ENCODE measurements around the gene HACD4.

The HACD4 gene

GRCh38 chr9:21042466-21042865 is 11.0 kb upstream of the HACD4 start:
- Histone ChIP-seq H3K9me3 (ENCODE audit: control insufficient read depth, low read length) (no peaks in the 10 kb centered on the region), H3K4me1 (ENCODE audit: control insufficient read depth, insufficient read depth, low read length) (no peaks in the 10 kb centered on the region), H3K4me3 (ENCODE audit: low read length) (no peak overlapping the region), H3K36me3 (ENCODE audit: control insufficient read depth, insufficient read depth, low read length) (no peaks in the 10 kb centered on the region), H3K27me3 (ENCODE audit: control insufficient read depth, insufficient read depth, low read length) (no peaks in the 10 kb centered on the region), H3K9ac (ENCODE audit: low read length) (no peak overlapping the region)

DNA sequence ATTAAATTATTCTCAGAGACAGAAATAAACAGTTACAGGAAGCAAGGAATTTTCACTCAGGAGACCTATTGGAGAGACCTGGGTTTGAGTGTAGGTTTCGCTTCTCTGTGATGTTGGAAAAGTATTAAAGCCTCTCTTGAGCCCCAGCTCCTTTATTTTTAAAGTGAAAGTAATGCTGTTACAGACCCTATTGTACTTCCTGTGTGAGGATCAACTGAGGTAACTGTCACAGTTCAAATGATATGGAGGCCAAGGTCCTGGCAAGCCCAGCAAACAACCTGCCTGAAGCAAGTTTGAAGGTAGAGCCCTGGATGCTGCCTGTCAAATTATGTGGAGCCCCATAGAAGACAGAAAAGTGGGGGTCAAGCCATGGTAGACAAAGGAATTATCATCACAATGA is 7.9 kb upstream of the HACD4 start:
- no peaks in the 10 kb centered on the region for H3K9me3 ChIP-seq (ENCODE audit: control insufficient read depth, low read length)
- no peak overlapping the region for H3K9ac ChIP-seq (ENCODE audit: low read length)
- H3K36me3 ChIP-seq (ENCODE audit: control insufficient read depth, insufficient read depth, low read length): no peaks in the 10 kb centered on the region
- H3K4me1 ChIP-seq (ENCODE audit: control insufficient read depth, insufficient read depth, low read length): no peaks in the 10 kb centered on the region
- no peak overlapping the region for H3K4me3 ChIP-seq (ENCODE audit: low read length)
- H3K27me3 ChIP-seq (ENCODE audit: control insufficient read depth, insufficient read depth, low read length): no peaks in the 10 kb centered on the region

DNA sequence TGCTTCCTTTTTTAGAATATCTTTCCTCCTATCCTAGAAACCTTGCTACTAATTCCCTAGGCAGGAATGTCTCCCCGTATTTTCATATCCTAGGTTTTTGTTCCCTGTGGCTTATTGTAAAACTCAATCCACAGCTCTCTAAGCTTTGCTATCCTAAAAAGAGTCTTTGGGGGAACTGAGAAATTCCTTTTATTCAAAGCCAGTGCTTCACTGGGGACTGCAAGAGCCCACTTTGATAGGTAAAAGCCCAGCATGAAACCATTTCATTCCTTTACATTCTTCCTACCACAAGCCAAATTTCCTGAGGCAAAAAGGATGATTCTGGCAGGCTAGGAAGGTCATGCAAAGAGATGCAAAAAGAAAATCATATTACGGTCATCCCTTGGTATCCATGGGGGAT is 5.8 kb upstream of the HACD4 start:
- Histone ChIP-seq H3K36me3 (ENCODE audit: control insufficient read depth, insufficient read depth, low read length) (no peaks in the 10 kb centered on the region), H3K9me3 (ENCODE audit: control insufficient read depth, low read length) (no peaks in the 10 kb centered on the region), H3K27me3 (ENCODE audit: control insufficient read depth, insufficient read depth, low read length) (no peaks in the 10 kb centered on the region), H3K4me3 (ENCODE audit: low read length) (no peak overlapping the region), H3K4me1 (ENCODE audit: control insufficient read depth, insufficient read depth, low read length) (no peaks in the 10 kb centered on the region), H3K9ac (ENCODE audit: low read length) (no peak overlapping the region)

- no peak overlapping the region for H3K4me3 ChIP-seq (ENCODE audit: low read length)
- H3K36me3 ChIP-seq (ENCODE audit: control insufficient read depth, insufficient read depth, low read length): no peaks in the 10 kb centered on the region
- peaks cover 5% of the 10 kb centered on the region for H3K4me1 ChIP-seq (ENCODE audit: control insufficient read depth, insufficient read depth, low read length)
- H3K27me3 ChIP-seq (ENCODE audit: control insufficient read depth, insufficient read depth, low read length): no peaks in the 10 kb centered on the region
- H3K9ac ChIP-seq (ENCODE audit: low read length): peak overlapping the region; percentile 58
- no peaks in the 10 kb centered on the region for H3K9me3 ChIP-seq (ENCODE audit: control insufficient read depth, low read length)
Measured at GRCh38 chr9:21031808-21032183, 356 bp upstream of the HACD4 start.

- no peaks in the 10 kb centered on the region for H3K9me3 ChIP-seq (ENCODE audit: control insufficient read depth, low read length)
- no peak overlapping the region for H3K4me3 ChIP-seq (ENCODE audit: low read length)
- H3K36me3 ChIP-seq (ENCODE audit: control insufficient read depth, insufficient read depth, low read length): no peaks in the 10 kb centered on the region
- no peak overlapping the region for H3K9ac ChIP-seq (ENCODE audit: low read length)
- peaks cover 5% of the 10 kb centered on the region for H3K4me1 ChIP-seq (ENCODE audit: control insufficient read depth, insufficient read depth, low read length)
- no peaks in the 10 kb centered on the region for H3K27me3 ChIP-seq (ENCODE audit: control insufficient read depth, insufficient read depth, low read length)
Measured at GRCh38 chr9:21030389-21031035, 928 bp downstream of the HACD4 start.

DNA sequence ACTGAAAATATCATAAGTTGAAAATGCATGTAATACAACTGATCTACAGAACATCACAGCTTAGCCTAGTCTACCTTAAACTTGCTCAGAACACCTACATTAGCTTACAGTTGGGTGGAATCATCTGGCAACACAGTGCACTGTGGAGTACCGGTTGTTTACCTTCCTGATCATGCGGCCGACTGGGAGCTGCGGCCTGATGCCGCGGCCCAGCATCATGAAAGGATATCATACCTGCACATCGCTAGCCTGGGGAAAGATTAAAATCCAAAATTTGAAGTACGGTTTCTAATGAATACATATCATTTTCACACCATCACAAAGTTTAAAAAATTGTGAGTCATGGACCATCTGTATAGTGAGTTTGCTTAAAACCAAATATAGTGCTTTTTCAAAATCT is 1.8 kb downstream of the HACD4 start:
- H3K27me3 ChIP-seq (ENCODE audit: control insufficient read depth, insufficient read depth, low read length): no peaks in the 10 kb centered on the region
- no peak overlapping the region for H3K4me3 ChIP-seq (ENCODE audit: low read length)
- H3K9me3 ChIP-seq (ENCODE audit: control insufficient read depth, low read length): no peaks in the 10 kb centered on the region
- H3K4me1 ChIP-seq (ENCODE audit: control insufficient read depth, insufficient read depth, low read length): peaks cover 5% of the 10 kb centered on the region
- no peak overlapping the region for H3K9ac ChIP-seq (ENCODE audit: low read length)
- H3K36me3 ChIP-seq (ENCODE audit: control insufficient read depth, insufficient read depth, low read length): no peaks in the 10 kb centered on the region

- Histone ChIP-seq H3K9ac (ENCODE audit: low read length) (no peak overlapping the region), H3K36me3 (ENCODE audit: control insufficient read depth, insufficient read depth, low read length) (no peaks in the 10 kb centered on the region), H3K9me3 (ENCODE audit: control insufficient read depth, low read length) (no peaks in the 10 kb centered on the region), H3K27me3 (ENCODE audit: control insufficient read depth, insufficient read depth, low read length) (no peaks in the 10 kb centered on the region), H3K4me3 (ENCODE audit: low read length) (no peak overlapping the region), H3K4me1 (ENCODE audit: control insufficient read depth, insufficient read depth, low read length) (peaks cover 5% of the 10 kb centered on the region)
Measured at GRCh38 chr9:21028466-21028865, 3.0 kb downstream of the HACD4 start.

DNA sequence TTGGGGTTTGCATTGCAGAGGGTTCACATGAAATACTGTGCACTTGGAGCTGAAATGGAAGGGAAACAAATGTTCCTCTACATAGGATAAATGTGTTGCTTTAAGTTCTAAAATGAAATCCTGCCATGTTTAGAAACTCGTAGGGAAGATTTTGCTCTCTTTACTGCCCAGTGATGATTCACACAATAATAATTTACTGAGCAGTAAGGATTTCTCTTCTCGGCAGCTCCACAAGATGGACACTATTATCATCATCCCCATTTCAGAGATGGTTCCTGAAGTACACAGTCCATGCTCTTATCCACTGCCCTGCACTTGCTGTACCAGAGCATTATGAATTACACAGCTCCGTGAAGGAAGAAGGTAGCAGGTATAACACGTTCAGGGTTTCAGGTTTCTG is 4.1 kb downstream of the HACD4 start:
- H3K36me3 ChIP-seq (ENCODE audit: control insufficient read depth, insufficient read depth, low read length): no peaks in the 10 kb centered on the region
- no peaks in the 10 kb centered on the region for H3K27me3 ChIP-seq (ENCODE audit: control insufficient read depth, insufficient read depth, low read length)
- H3K4me3 ChIP-seq (ENCODE audit: low read length): no peak overlapping the region
- H3K4me1 ChIP-seq (ENCODE audit: control insufficient read depth, insufficient read depth, low read length): peaks cover 5% of the 10 kb centered on the region
- no peak overlapping the region for H3K9ac ChIP-seq (ENCODE audit: low read length)
- H3K9me3 ChIP-seq (ENCODE audit: control insufficient read depth, low read length): no peaks in the 10 kb centered on the region

GRCh38 chr9:21023861-21024260 is 7.6 kb downstream of the HACD4 start:
- Histone ChIP-seq H3K9ac (ENCODE audit: low read length) (no peak overlapping the region), H3K36me3 (ENCODE audit: control insufficient read depth, insufficient read depth, low read length) (no peaks in the 10 kb centered on the region), H3K9me3 (ENCODE audit: control insufficient read depth, low read length) (no peaks in the 10 kb centered on the region), H3K4me1 (ENCODE audit: control insufficient read depth, insufficient read depth, low read length) (no peaks in the 10 kb centered on the region), H3K4me3 (ENCODE audit: low read length) (no peak overlapping the region), H3K27me3 (ENCODE audit: control insufficient read depth, insufficient read depth, low read length) (no peaks in the 10 kb centered on the region)

GRCh38 chr9:21018177-21018576 is 13.3 kb downstream of the HACD4 start:
- H3K36me3 ChIP-seq (ENCODE audit: control insufficient read depth, insufficient read depth, low read length): no peaks in the 10 kb centered on the region

DNA sequence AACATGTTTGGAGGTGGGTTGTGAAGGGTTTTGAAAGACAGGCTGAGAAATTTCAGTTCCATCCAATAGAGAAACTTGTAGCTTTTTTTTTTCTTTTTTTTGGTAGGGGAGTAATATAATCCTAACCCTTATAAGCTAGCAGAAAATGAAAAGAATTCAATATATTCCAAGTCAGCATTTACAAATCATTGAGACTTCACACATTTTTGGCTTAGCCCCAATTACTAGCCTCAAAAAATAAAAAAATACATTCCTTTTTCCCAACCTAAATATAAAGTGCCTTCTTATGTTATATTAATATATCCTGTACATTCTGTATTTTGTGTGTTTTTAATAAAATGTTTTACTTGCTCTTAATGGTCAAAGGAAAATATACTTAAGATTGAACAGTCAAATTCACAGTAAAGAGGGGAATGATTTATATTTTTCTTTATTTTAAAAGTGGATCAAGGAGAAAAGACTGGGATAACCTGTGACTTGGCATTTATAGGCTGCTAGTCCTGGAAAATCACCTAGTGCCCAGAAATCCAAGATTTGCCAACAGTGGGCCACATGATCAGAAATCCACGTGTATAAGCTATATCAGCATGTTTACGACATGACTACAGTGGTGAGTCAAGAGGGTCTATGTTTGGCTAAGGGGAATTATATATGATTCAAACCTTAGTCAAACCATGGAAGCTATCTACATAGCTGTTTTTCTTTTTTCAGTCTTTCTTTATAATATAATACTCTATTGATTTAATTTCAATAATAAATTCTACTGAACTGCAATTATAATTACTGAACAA is 14.5 kb downstream of the HACD4 start:
- Histone ChIP-seq H3K27me3 (ENCODE audit: control insufficient read depth, insufficient read depth, low read length) (no peaks in the 10 kb centered on the region), H3K4me3 (ENCODE audit: low read length) (no peak overlapping the region), H3K9me3 (ENCODE audit: control insufficient read depth, low read length) (no peaks in the 10 kb centered on the region), H3K4me1 (ENCODE audit: control insufficient read depth, insufficient read depth, low read length) (no peaks in the 10 kb centered on the region), H3K9ac (ENCODE audit: low read length) (no peak overlapping the region), H3K36me3 (ENCODE audit: control insufficient read depth, insufficient read depth, low read length) (no peaks in the 10 kb centered on the region)

More at GRCh38 chr9:21018177-21018576, 13.3 kb downstream of the HACD4 start:
- Histone ChIP-seq H3K4me1 (ENCODE audit: control insufficient read depth, insufficient read depth, low read length) (no peaks in the 10 kb centered on the region), H3K27me3 (ENCODE audit: control insufficient read depth, insufficient read depth, low read length) (no peaks in the 10 kb centered on the region), H3K9ac (ENCODE audit: low read length) (no peak overlapping the region), H3K4me3 (ENCODE audit: low read length) (no peak overlapping the region), H3K9me3 (ENCODE audit: control insufficient read depth, low read length) (no peaks in the 10 kb centered on the region)

- no peak overlapping the region for H3K4me3 ChIP-seq (ENCODE audit: low read length)
- H3K9me3 ChIP-seq (ENCODE audit: control insufficient read depth, low read length): no peaks in the 10 kb centered on the region
- no peaks in the 10 kb centered on the region for H3K4me1 ChIP-seq (ENCODE audit: control insufficient read depth, insufficient read depth, low read length)
- H3K36me3 ChIP-seq (ENCODE audit: control insufficient read depth, insufficient read depth, low read length): no peaks in the 10 kb centered on the region
- H3K27me3 ChIP-seq (ENCODE audit: control insufficient read depth, insufficient read depth, low read length): no peaks in the 10 kb centered on the region
- no peak overlapping the region for H3K9ac ChIP-seq (ENCODE audit: low read length)
Measured at GRCh38 chr9:21015995-21016394, 15.4 kb downstream of the HACD4 start.

All from mucosa of stomach (tissue), 1 donor.